Measurements from ENCODE around the gene PTPN14. TPM values are rescaled to one million over a fixed set of nuclear protein-coding genes. Genes with fewer than 3 reads are reported as not detected.

Gene PTPN14
- total and polyA plus RNA-seq, 2 of the 8 experiments (the other 6 are each of a cell fraction or from before 2014, with no cell fraction given), result 14.4 to 93.6 TPM

DNA sequence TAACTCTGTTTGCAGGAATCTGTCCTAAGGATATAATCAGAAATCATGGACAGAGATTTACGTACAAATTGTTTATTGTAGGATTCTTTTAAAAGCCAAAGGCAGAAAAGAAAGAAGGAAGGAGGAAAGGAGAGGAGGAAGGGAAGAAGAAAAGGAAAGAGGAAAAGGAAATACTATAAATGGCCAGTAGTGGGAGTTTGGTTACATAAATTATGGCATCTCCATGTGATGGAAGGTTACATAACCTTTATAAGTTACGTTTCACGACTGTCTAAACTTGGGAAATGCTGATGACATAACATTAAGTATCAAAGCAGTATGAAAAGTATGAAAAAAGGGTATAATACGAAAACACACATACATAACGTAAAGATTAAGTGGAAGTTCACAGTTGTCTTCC is 231.5 kb downstream of the PTPN14 start:
- POLR2A ChIA-PET (ENCODE audit: partially characterized antibody), result interaction anchor here (0.8 to 1.1 kb wide), 2 partner anchors 58 to 95 kb away, joined by 3 to 4 read pairs; no protein-coding TSS in a partner anchor
- H3K14ac ChIP-seq (ENCODE audit: insufficient read length), result no peak overlapping the region
- no peaks in the 10 kb centered on the region for H3K23me2 ChIP-seq (ENCODE audit: low read depth, low read length)
- no peak overlapping the region for H3K27ac ChIP-seq (ENCODE audit: low read depth, low read length)
- TF ChIP-seq SP1 (IDR thresholded peaks at IDR 0.05; ENCODE audit: low read depth, low read length) (no peak), HDAC6 (IDR thresholded peaks at IDR 0.05; ENCODE audit: low read depth, low read length) (no peak), RBBP5 (IDR thresholded peaks at IDR 0.05; ENCODE audit: borderline replicate concordance, low read depth, low read length) (no peak), YY1 (IDR thresholded peaks at IDR 0.05; ENCODE audit: low read depth, low read length) (no peak), BACH1 (IDR thresholded peaks at IDR 0.05; ENCODE audit: low read length) (no peak)
- TF ChIP-seq, protein P1, sequence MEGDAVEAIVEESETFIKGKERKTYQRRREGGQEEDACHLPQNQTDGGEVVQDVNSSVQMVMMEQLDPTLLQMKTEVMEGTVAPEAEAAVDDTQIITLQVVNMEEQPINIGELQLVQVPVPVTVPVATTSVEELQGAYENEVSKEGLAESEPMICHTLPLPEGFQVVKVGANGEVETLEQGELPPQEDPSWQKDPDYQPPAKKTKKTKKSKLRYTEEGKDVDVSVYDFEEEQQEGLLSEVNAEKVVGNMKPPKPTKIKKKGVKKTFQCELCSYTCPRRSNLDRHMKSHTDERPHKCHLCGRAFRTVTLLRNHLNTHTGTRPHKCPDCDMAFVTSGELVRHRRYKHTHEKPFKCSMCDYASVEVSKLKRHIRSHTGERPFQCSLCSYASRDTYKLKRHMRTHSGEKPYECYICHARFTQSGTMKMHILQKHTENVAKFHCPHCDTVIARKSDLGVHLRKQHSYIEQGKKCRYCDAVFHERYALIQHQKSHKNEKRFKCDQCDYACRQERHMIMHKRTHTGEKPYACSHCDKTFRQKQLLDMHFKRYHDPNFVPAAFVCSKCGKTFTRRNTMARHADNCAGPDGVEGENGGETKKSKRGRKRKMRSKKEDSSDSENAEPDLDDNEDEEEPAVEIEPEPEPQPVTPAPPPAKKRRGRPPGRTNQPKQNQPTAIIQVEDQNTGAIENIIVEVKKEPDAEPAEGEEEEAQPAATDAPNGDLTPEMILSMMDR (IDR thresholded peaks at IDR 0.05; ENCODE audit: control extremely low read depth in 1 of 3, insufficient read depth in 1 of 3, low read depth in 1 of 3, low read length in 3 of 3), result peak in 1 of 3 experiments; percentile 27; a peak in 1 of 4 replicates
- H3K79me1 ChIP-seq (ENCODE audit: low read depth, low read length), result no peaks in the 10 kb centered on the region
- H3K23ac ChIP-seq (ENCODE audit: insufficient read length), result no peak overlapping the region
- no peak overlapping the region for H2BK120ac ChIP-seq (replicated peaks; ENCODE audit: low read depth, low read length)
- H2BK5ac ChIP-seq (ENCODE audit: low read depth, low read length), result no peak overlapping the region
- FAIRE-seq, result no peak
- no peak overlapping the region for H4K91ac ChIP-seq (replicated peaks; ENCODE audit: insufficient read length, low read length)
- CTCF ChIA-PET (ENCODE audit: partially characterized antibody), result interaction anchor here (1.3 to 12.6 kb wide), 10 partner anchors 10 to 108 kb away, joined by 3 to 262 read pairs (median 18); no protein-coding TSS in a partner anchor
- no peak overlapping the region for H2AFZ ChIP-seq (ENCODE audit: low read length)
- H3K4me3 ChIP-seq (ENCODE audit: extremely low read depth in 1 of 4, insufficient read depth in 2 of 4, low read depth in 3 of 4, low read length in 4 of 4), result no peak overlapping the region
- no peak for DNase-seq (ENCODE audit: low read depth in 1 of 2, low spot score in 2 of 2)
- peaks cover 0 to 2% of the 10 kb centered on the region in 2 experiments for H4K20me1 ChIP-seq (replicated peaks in 1 of 2; ENCODE audit: control insufficient read depth in 1 of 2, insufficient read depth in 2 of 2, low read length in 2 of 2)
- no peak overlapping the region for H2BK12ac ChIP-seq (ENCODE audit: low read depth, low read length)
- H3K4ac ChIP-seq (replicated peaks; ENCODE audit: insufficient read length, low read depth, low read length), result no peak overlapping the region
- no peaks in the 10 kb centered on the region for H3K79me2 ChIP-seq (ENCODE audit: control insufficient read depth in 1 of 2, insufficient read depth in 2 of 2, low read length in 2 of 2)
- no peak overlapping the region for H3K4me2 ChIP-seq (ENCODE audit: insufficient read depth in 1 of 2, low read depth in 2 of 2, low read length in 2 of 2)
- H4K8ac ChIP-seq (ENCODE audit: extremely low read depth, insufficient read depth, low read length), result no peak overlapping the region
- H3K4me1 ChIP-seq (replicated peaks in 1 of 4; ENCODE audit: control insufficient read depth in 3 of 4, insufficient read depth in 4 of 4, low read length in 3 of 4), result peaks cover 3 to 17% (median 9%) of the 10 kb centered on the region in 4 experiments; a peak in 6 of 7 replicates
- no peaks in the 10 kb centered on the region; a peak in 1 of 8 replicates for H3K36me3 ChIP-seq (ENCODE audit: control insufficient read depth in 2 of 4, insufficient read depth in 4 of 4, low read length in 3 of 4)
- H3K18ac ChIP-seq (ENCODE audit: extremely low read depth, low read length), result no peak overlapping the region
- H2AK5ac ChIP-seq (ENCODE audit: low read depth, low read length), result no peak overlapping the region
- no peak overlapping the region for H4K5ac ChIP-seq (ENCODE audit: insufficient read length, low read depth, low read length)
- 92% methylated on average over 5 of the region's 5 CpGs; no CpG with 5 or more reads in 1 of the 2 experiments for WGBS, 2 experiments (ENCODE audit: extremely low coverage in 1 of 2, insufficient coverage in 1 of 2, insufficient read length in 1 of 2, insufficient replicate concordance in 2 of 2, low coverage in 1 of 2, low lambda C conversion rate in 2 of 2, missing lambda C conversion rate in 1 of 2)
- peaks cover 19 to 35% (median 28%) of the 10 kb centered on the region in 4 experiments; a peak in 6 of 7 replicates for H3K27me3 ChIP-seq (replicated peaks in 1 of 4; ENCODE audit: control insufficient read depth in 3 of 4, extremely low read depth in 1 of 4, insufficient read depth in 3 of 4, low read length in 3 of 4)
- H2BK20ac ChIP-seq (ENCODE audit: low read length), result no peak overlapping the region
- no peak overlapping the region for H3K56ac ChIP-seq (replicated peaks; ENCODE audit: insufficient read length, low read depth, low read length)
- no peak overlapping the region for H2BK15ac ChIP-seq (ENCODE audit: low read length)
- H3K9ac ChIP-seq (replicated peaks in 1 of 4; ENCODE audit: extremely low read depth in 1 of 4, low read depth in 3 of 4, low read length in 3 of 4), result no peak overlapping the region
- no peaks in the 10 kb centered on the region for H3K9me3 ChIP-seq (ENCODE audit: insufficient read depth in 2 of 2, low read depth in 1 of 2, low read length in 1 of 2)
